Measurements from ENCODE around the gene RORB. TPM values are rescaled to one million over a fixed set of nuclear protein-coding genes. Genes with fewer than 3 reads are reported as not detected.

Gene RORB
- polyA plus RNA-seq, 1 donor from 2014 or later: 0.77 TPM

DNA sequence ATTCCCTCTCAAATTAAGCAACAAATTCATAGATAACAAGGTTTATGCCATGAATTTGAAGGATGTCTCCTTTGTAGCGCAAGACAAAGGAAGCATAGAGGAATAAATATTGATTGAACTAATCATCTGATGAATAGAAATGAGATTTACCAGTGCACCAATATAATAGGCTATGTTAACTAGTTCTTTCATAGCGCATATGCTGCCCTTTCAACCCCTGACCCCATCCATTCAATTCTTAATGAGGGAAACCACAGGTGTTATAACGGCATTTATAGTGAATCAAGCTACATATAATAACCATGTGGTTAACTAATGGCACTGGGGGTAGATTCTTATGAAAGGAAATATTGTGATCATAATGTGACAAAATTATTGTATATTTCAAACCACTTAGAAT is 6.5 kb downstream of the RORB start:
- Histone ChIP-seq H3K9me3 (ENCODE audit: low read length) (no peaks in the 10 kb centered on the region), H3K36me3 (ENCODE audit: insufficient read depth, low read length) (no peaks in the 10 kb centered on the region), H3K9me2 (ENCODE audit: insufficient read depth, low read length) (no peaks in the 10 kb centered on the region), H3K9ac (ENCODE audit: low read length) (no peak overlapping the region), H3F3A (ENCODE audit: insufficient read depth, low read length, poor library complexity, severe bottlenecking) (no peaks in the 10 kb centered on the region), H3K27ac (ENCODE audit: low read length) (no peak overlapping the region), H3K27me3 (ENCODE audit: insufficient read depth, low read depth, low read length) (peaks cover 40% of the 10 kb centered on the region), H3K79me2 (replicated peaks; ENCODE audit: insufficient read depth, low read length) (peaks cover 3% of the 10 kb centered on the region), H4K20me1 (ENCODE audit: insufficient read depth) (no peaks in the 10 kb centered on the region), H3K4me3 (ENCODE audit: low read length) (no peak overlapping the region), H2AFZ (ENCODE audit: low read depth, low read length) (no peak overlapping the region), H3K4me2 (ENCODE audit: low read length) (no peak overlapping the region)
- TF ChIP-seq TAF1 (IDR thresholded peaks at IDR 0.05; ENCODE audit: low read depth): no peak
- no peak for TF ChIP-seq RAD21 (conservative IDR thresholded peaks at IDR 0.05)
- TF ChIP-seq, protein P1, sequence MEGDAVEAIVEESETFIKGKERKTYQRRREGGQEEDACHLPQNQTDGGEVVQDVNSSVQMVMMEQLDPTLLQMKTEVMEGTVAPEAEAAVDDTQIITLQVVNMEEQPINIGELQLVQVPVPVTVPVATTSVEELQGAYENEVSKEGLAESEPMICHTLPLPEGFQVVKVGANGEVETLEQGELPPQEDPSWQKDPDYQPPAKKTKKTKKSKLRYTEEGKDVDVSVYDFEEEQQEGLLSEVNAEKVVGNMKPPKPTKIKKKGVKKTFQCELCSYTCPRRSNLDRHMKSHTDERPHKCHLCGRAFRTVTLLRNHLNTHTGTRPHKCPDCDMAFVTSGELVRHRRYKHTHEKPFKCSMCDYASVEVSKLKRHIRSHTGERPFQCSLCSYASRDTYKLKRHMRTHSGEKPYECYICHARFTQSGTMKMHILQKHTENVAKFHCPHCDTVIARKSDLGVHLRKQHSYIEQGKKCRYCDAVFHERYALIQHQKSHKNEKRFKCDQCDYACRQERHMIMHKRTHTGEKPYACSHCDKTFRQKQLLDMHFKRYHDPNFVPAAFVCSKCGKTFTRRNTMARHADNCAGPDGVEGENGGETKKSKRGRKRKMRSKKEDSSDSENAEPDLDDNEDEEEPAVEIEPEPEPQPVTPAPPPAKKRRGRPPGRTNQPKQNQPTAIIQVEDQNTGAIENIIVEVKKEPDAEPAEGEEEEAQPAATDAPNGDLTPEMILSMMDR (IDR thresholded peaks at IDR 0.05; ENCODE audit: poor library complexity, severe bottlenecking): no peak
- no peak for TF ChIP-seq SMC3 (conservative IDR thresholded peaks at IDR 0.05; ENCODE audit: poor library complexity)
- no peak for TF ChIP-seq MXI1 (conservative IDR thresholded peaks at IDR 0.05; ENCODE audit: poor library complexity, severe bottlenecking)
- no peak for TF ChIP-seq POLR2AphosphoS5 (IDR thresholded peaks at IDR 0.05)

DNA sequence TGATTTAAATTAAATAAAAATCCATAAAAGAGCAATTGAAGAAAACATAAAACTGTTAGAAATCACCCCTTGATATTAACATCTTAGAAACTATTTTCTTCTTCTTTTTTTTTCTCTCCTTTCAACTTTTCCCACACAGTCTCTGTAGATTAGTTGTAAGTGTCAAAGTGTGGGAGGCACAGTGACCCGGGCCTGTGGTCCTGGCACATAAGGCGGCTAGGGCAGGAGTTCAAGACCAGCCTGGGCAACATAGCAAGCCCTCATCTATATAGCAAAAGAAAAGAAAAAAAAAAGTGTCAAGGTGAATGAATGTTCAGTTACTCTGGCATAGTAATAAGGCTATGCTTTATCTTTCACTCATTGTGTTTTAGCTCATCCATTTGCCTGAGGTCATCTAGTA is 14.2 kb downstream of the RORB start:
- no peak overlapping the region for H3K9ac ChIP-seq (ENCODE audit: low read length)
- H3K79me2 ChIP-seq (replicated peaks; ENCODE audit: insufficient read depth, low read length): no peaks in the 10 kb centered on the region
- H2AFZ ChIP-seq (ENCODE audit: low read depth, low read length): no peak overlapping the region
- H4K20me1 ChIP-seq (ENCODE audit: insufficient read depth): no peaks in the 10 kb centered on the region
- H3K9me2 ChIP-seq (ENCODE audit: insufficient read depth, low read length): no peaks in the 10 kb centered on the region
- no peak overlapping the region for H3K27ac ChIP-seq (ENCODE audit: low read length)
- no peaks in the 10 kb centered on the region for H3K27me3 ChIP-seq (ENCODE audit: insufficient read depth, low read depth, low read length)
- no peak overlapping the region for H3K4me2 ChIP-seq (ENCODE audit: low read length)
- H3K36me3 ChIP-seq (ENCODE audit: insufficient read depth, low read length): no peaks in the 10 kb centered on the region
- H3K4me3 ChIP-seq (ENCODE audit: low read length): no peak overlapping the region
- no peaks in the 10 kb centered on the region for H3K9me3 ChIP-seq (ENCODE audit: low read length)
- TF ChIP-seq EP300 (conservative IDR thresholded peaks at IDR 0.05; ENCODE audit: poor library complexity, severe bottlenecking) (no peak), MXI1 (conservative IDR thresholded peaks at IDR 0.05; ENCODE audit: poor library complexity, severe bottlenecking) (no peak), TAF1 (IDR thresholded peaks at IDR 0.05; ENCODE audit: low read depth) (no peak), EZH2 (IDR thresholded peaks at IDR 0.05; ENCODE audit: borderline replicate concordance, insufficient read depth, low read length, poor library complexity, severe bottlenecking) (no peak), SMC3 (conservative IDR thresholded peaks at IDR 0.05; ENCODE audit: poor library complexity) (no peak), RAD21 (conservative IDR thresholded peaks at IDR 0.05) (no peak), POLR2AphosphoS5 (IDR thresholded peaks at IDR 0.05) (no peak)
- TF ChIP-seq, protein P1 (IDR thresholded peaks at IDR 0.05; ENCODE audit: poor library complexity, severe bottlenecking): no peak
- TF ChIP-seq, protein P2, sequence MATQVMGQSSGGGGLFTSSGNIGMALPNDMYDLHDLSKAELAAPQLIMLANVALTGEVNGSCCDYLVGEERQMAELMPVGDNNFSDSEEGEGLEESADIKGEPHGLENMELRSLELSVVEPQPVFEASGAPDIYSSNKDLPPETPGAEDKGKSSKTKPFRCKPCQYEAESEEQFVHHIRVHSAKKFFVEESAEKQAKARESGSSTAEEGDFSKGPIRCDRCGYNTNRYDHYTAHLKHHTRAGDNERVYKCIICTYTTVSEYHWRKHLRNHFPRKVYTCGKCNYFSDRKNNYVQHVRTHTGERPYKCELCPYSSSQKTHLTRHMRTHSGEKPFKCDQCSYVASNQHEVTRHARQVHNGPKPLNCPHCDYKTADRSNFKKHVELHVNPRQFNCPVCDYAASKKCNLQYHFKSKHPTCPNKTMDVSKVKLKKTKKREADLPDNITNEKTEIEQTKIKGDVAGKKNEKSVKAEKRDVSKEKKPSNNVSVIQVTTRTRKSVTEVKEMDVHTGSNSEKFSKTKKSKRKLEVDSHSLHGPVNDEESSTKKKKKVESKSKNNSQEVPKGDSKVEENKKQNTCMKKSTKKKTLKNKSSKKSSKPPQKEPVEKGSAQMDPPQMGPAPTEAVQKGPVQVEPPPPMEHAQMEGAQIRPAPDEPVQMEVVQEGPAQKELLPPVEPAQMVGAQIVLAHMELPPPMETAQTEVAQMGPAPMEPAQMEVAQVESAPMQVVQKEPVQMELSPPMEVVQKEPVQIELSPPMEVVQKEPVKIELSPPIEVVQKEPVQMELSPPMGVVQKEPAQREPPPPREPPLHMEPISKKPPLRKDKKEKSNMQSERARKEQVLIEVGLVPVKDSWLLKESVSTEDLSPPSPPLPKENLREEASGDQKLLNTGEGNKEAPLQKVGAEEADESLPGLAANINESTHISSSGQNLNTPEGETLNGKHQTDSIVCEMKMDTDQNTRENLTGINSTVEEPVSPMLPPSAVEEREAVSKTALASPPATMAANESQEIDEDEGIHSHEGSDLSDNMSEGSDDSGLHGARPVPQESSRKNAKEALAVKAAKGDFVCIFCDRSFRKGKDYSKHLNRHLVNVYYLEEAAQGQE (IDR thresholded peaks at IDR 0.05; ENCODE audit: borderline replicate concordance): no peak
- no peaks in the 10 kb centered on the region for H3F3A ChIP-seq (ENCODE audit: insufficient read depth, low read length, poor library complexity, severe bottlenecking)

Data from neural cell (in vitro differentiated cells).